ENCODE data around the gene EPG5.

DNA sequence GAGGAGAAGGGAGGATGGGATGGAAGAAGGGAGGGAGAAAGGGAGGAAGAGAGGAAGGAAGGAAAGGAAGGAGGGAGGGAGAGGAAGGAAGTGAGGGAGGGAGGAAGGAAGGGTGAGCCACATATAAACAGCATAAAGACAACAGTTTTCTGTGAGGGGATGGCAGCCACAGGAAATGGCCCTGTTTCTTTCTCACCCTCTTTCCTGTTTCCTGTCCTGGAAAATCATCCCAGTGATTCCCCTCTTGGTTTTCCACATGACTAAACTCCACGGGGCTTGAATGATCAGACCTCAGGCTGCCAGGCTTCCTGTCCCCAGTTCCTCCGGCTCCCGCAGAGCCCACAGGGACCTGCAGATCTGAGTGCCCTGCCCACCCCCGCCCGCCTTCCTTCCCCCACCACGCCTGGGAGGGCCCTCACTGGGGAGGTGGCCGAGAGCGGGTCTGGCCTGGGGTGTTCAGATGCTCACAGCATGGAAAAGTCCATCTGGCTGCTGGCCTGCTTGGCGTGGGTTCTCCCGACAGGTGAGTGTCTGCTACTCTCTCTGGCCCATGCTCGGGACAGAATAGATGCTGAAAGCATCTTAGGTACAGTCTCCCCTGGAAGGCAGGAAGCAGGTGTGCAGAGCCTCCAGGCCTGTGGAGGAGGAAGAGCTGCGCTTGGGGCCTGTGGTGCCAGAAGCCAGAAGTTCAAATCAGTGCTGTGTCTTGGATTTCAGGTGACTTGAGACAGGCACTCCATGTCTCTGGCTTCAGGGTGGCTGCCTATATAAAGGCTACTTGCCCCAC is 141.7 kb downstream of the EPG5 start, which contains the start of gene SIGLEC15:
- TF ChIP-seq, protein P1, sequence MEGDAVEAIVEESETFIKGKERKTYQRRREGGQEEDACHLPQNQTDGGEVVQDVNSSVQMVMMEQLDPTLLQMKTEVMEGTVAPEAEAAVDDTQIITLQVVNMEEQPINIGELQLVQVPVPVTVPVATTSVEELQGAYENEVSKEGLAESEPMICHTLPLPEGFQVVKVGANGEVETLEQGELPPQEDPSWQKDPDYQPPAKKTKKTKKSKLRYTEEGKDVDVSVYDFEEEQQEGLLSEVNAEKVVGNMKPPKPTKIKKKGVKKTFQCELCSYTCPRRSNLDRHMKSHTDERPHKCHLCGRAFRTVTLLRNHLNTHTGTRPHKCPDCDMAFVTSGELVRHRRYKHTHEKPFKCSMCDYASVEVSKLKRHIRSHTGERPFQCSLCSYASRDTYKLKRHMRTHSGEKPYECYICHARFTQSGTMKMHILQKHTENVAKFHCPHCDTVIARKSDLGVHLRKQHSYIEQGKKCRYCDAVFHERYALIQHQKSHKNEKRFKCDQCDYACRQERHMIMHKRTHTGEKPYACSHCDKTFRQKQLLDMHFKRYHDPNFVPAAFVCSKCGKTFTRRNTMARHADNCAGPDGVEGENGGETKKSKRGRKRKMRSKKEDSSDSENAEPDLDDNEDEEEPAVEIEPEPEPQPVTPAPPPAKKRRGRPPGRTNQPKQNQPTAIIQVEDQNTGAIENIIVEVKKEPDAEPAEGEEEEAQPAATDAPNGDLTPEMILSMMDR (IDR thresholded peaks at IDR 0.05), result no peak
- TF ChIP-seq EZH2 (IDR thresholded peaks at IDR 0.05) (no peak), EZH2phosphoT487 (IDR thresholded peaks at IDR 0.05) (no peak)

Data from neural progenitor cell (in vitro differentiated cells).